ENCODE results near the gene MACROD2.

The MACROD2 gene

GRCh38 chr20:16097788-16098187 lies 2102.5 kb downstream of the MACROD2 start (continued):
- no peak for TF ChIP-seq ZNF280C (tag by site-specific recombination; IDR thresholded peaks at IDR 0.05)
- no peak for TF ChIP-seq ZNF707 (tag by site-specific recombination; IDR thresholded peaks at IDR 0.05)
- TF ChIP-seq ZNF391 (tag by site-specific recombination; IDR thresholded peaks at IDR 0.05; ENCODE audit: borderline replicate concordance, low read depth): no peak

- TF ChIP-seq ZNF837 (tag by site-specific recombination; IDR thresholded peaks at IDR 0.05) (no peak), ZNF843 (tag by site-specific recombination; IDR thresholded peaks at IDR 0.05) (no peak), REPIN1 (tag by site-specific recombination; IDR thresholded peaks at IDR 0.05; ENCODE audit: low read depth) (no peak), ZFP41 (tag by site-specific recombination; IDR thresholded peaks at IDR 0.05; ENCODE audit: borderline replicate concordance) (no peak), ZXDB (tag by site-specific recombination; IDR thresholded peaks at IDR 0.05) (no peak), SCRT1 (tag by site-specific recombination; IDR thresholded peaks at IDR 0.05; ENCODE audit: borderline replicate concordance) (no peak), ZBTB21 (tag by site-specific recombination; IDR thresholded peaks at IDR 0.05) (no peak), GLI2 (tag by site-specific recombination; IDR thresholded peaks at IDR 0.05; ENCODE audit: borderline replicate concordance, low read depth) (no peak), ZNF155 (tag by site-specific recombination; IDR thresholded peaks at IDR 0.05) (no peak), HOXC10 (CRISPR knock-in tag; IDR thresholded peaks at IDR 0.05) (no peak), ZNF501 (tag by site-specific recombination; IDR thresholded peaks at IDR 0.05) (no peak), ZNF433 (tag by site-specific recombination; IDR thresholded peaks at IDR 0.05; ENCODE audit: low read depth) (no peak), ZNF555 (tag by site-specific recombination; conservative IDR thresholded peaks at IDR 0.05) (no peak), ZBTB44 (tag by site-specific recombination; IDR thresholded peaks at IDR 0.05) (no peak), ZNF311 (tag by site-specific recombination; IDR thresholded peaks at IDR 0.05; ENCODE audit: borderline replicate concordance) (no peak), ZNF184 (tag by site-specific recombination; IDR thresholded peaks at IDR 0.05) (no peak), ZNF26 (tag by site-specific recombination; IDR thresholded peaks at IDR 0.05) (no peak)
- no peaks in the 10 kb centered on the region for H3K36me3 ChIP-seq (ENCODE audit: control insufficient read depth in 2 of 2, insufficient read depth in 1 of 2, low read length in 2 of 2)
- ChIA-PET CTCF (no interaction called here), POLR2A (no interaction called here)
- no peak overlapping the region for H3K27ac ChIP-seq (ENCODE audit: extremely low read depth, low read depth, low read length)
- H3K4me3 ChIP-seq (ENCODE audit: low read depth, low read length): no peak overlapping the region
- H3K4me1 ChIP-seq (ENCODE audit: control insufficient read depth, insufficient read depth, low read length): no peaks in the 10 kb centered on the region
- H3K9me3 ChIP-seq (ENCODE audit: control insufficient read depth, insufficient read depth, low read depth, low read length): no peaks in the 10 kb centered on the region
Measured at GRCh38 chr20:16098890-16099639, 2103.7 kb downstream of the MACROD2 start.
